Neural cell (in vitro differentiated cells): ENCODE results near the gene RNF113B. TPM values are rescaled to one million over a fixed set of nuclear protein-coding genes. Genes with fewer than 3 reads are reported as not detected.

Source experiments
- H2AFZ ChIP-seq: fragments of 200-600, 300-800 bp; sonication (generic), shearing (Covaris generic); 2 replicates; pipeline ENCODE4 v1.6.0; 2014; ENCODE audit warnings: low read depth, mild to moderate bottlenecking, antibody characterized with exemption, low read length, moderate library complexity
- H3F3A ChIP-seq: fragments of 200-600 bp; shearing (Covaris generic); 2 replicates; pipeline ENCODE4 v1.6.1; 2016; ENCODE audit warnings: mild to moderate bottlenecking, moderate library complexity, mixed read lengths, antibody characterized with exemption, low read length; ENCODE audit not compliant: insufficient read depth, poor library complexity, severe bottlenecking
- H3K27ac ChIP-seq: fragments of 200-600, 300-800 bp; sonication (generic), shearing (Covaris generic); 2 replicates; pipeline ENCODE4 v1.5.1; 2014; ENCODE audit warnings: mild to moderate bottlenecking, low read length, moderate library complexity
- H3K27me3 ChIP-seq: fragments of 300-800, 200-600 bp; sonication (generic), shearing (Covaris generic); 2 replicates; pipeline ENCODE4 v1.6.0; 2014; ENCODE audit warnings: mild to moderate bottlenecking, low read depth, low read length, moderate library complexity; ENCODE audit not compliant: insufficient read depth
- H3K36me3 ChIP-seq: fragments of 300-800, 200-600 bp; sonication (generic), shearing (Covaris generic); 2 replicates; pipeline ENCODE4 v1.5.1; 2014; ENCODE audit warnings: mild to moderate bottlenecking, antibody characterized with exemption, low read length, moderate library complexity; ENCODE audit not compliant: insufficient read depth
- H3K4me2 ChIP-seq: fragments of 300-800, 200-600 bp; sonication (generic), shearing (Covaris generic); 2 replicates; pipeline ENCODE4 v1.6.0; 2014; ENCODE audit warnings: mild to moderate bottlenecking, low read length
- H3K4me3 ChIP-seq: fragments of 300-800, 200-600 bp; sonication (generic), shearing (Covaris generic); 2 replicates; pipeline ENCODE4 v1.5.1; 2014; ENCODE audit warnings: mild to moderate bottlenecking, low read length, moderate library complexity
- H3K79me2 ChIP-seq: fragments of 200-600 bp; shearing (Covaris generic); replicated peaks from 2 replicates; pipeline ENCODE4 v1.6.0; 2014; ENCODE audit warnings: mild to moderate bottlenecking, low read length, moderate library complexity; ENCODE audit not compliant: insufficient read depth
- H3K9ac ChIP-seq: fragments of 300-800, 200-600 bp; sonication (generic), shearing (Covaris generic); 2 replicates; pipeline ENCODE4 v1.6.1; 2016; ENCODE audit warnings: mild to moderate bottlenecking, low read length, mixed read lengths
- H3K9me2 ChIP-seq: fragments of 200-600 bp; shearing (Covaris generic); 2 replicates; pipeline ENCODE4 v1.6.1; 2016; ENCODE audit warnings: mild to moderate bottlenecking, low read length, mixed read lengths; ENCODE audit not compliant: insufficient read depth
- H3K9me3 ChIP-seq: fragments of 200-600, 300-800 bp; sonication (generic), shearing (Covaris generic); 2 replicates; pipeline ENCODE4 v1.6.1; 2016; ENCODE audit warnings: mild to moderate bottlenecking, mixed run types, low read length, moderate library complexity, mixed read lengths
- H4K20me1 ChIP-seq: fragments of 200-600 bp; shearing (Covaris generic); 2 replicates; pipeline ENCODE4 v1.6.1; 2016; ENCODE audit warnings: mild to moderate bottlenecking, mixed run types; ENCODE audit not compliant: insufficient read depth
- EP300 ChIP-seq: fragments of 450-650 bp; conservative IDR thresholded peaks from 2 replicates; pipeline ENCODE4 v1.6.1; 2014; ENCODE audit warnings: antibody characterized with exemption, mild to moderate bottlenecking, moderate library complexity; ENCODE audit not compliant: poor library complexity, severe bottlenecking
- EZH2 ChIP-seq: fragments of 200-600, 300-800 bp; shearing (Covaris generic), sonication (generic); IDR thresholded peaks from 2 replicates; pipeline ENCODE4 v1.6.1; 2014; ENCODE audit warnings: antibody characterized with exemption, low read length, borderline replicate concordance, mild to moderate bottlenecking; ENCODE audit not compliant: insufficient read depth, poor library complexity, severe bottlenecking
- MXI1 ChIP-seq: fragments of 450-650 bp; conservative IDR thresholded peaks from 2 replicates; pipeline ENCODE4 v1.6.1; 2014; ENCODE audit warnings: antibody characterized with exemption, mild to moderate bottlenecking; ENCODE audit not compliant: poor library complexity, severe bottlenecking
- POLR2AphosphoS5 ChIP-seq: IDR thresholded peaks from 2 replicates; pipeline ENCODE4 v1.6.1; 2012
- RAD21 ChIP-seq: fragments of 450-650 bp; conservative IDR thresholded peaks from 2 replicates; pipeline ENCODE4 v1.6.1; 2014; ENCODE audit warnings: antibody characterized with exemption, mild to moderate bottlenecking, moderate library complexity
- REST ChIP-seq: IDR thresholded peaks from 2 replicates; pipeline ENCODE4 v1.6.1; 2012; ENCODE audit warnings: borderline replicate concordance
- SMC3 ChIP-seq: fragments of 450-650 bp; conservative IDR thresholded peaks from 2 replicates; pipeline ENCODE4 v1.6.1; 2014; ENCODE audit warnings: antibody characterized with exemption, mild to moderate bottlenecking, moderate library complexity; ENCODE audit not compliant: poor library complexity
- TAF1 ChIP-seq: IDR thresholded peaks from 2 replicates; pipeline ENCODE4 v1.6.1; 2012; ENCODE audit warnings: low read depth
- polyA plus RNA-seq: library from polyadenylated mRNA; depleted of rRNA; stranded (reverse); fragments of >200 nt; gene quantifications from 2 replicates; pipeline ENCODE4 v1.2.3, GENCODE V29; 2014
- TF ChIP-seq, protein P1 (sequence below): fragments of 450-650 bp; IDR thresholded peaks from 2 replicates; pipeline ENCODE4 v1.5.1; 2014; ENCODE audit warnings: antibody characterized with exemption, mild to moderate bottlenecking, moderate library complexity; ENCODE audit not compliant: poor library complexity, severe bottlenecking

Gene RNF113B
- polyA plus RNA-seq, 1 donor from 2014 or later: not detected

GRCh38 chr13:98223741-98224140 is 46.7 kb upstream of the RNF113B start:
- Histone ChIP-seq H3K27me3 (no peaks in the 10 kb centered on the region), H3K9ac (no peak overlapping the region), H3F3A (no peaks in the 10 kb centered on the region), H3K9me3 (no peaks in the 10 kb centered on the region), H3K9me2 (no peaks in the 10 kb centered on the region), H4K20me1 (no peaks in the 10 kb centered on the region), H2AFZ (no peak overlapping the region), H3K27ac (no peak overlapping the region), H3K79me2 (peaks cover 15% of the 10 kb centered on the region), H3K36me3 (no peaks in the 10 kb centered on the region), H3K4me2 (no peak overlapping the region), H3K4me3 (no peak overlapping the region)
- TF ChIP-seq RAD21 (no peak), MXI1 (no peak), TAF1 (no peak), EP300 (no peak), EZH2 (no peak), POLR2AphosphoS5 (no peak), REST (no peak), SMC3 (no peak)
- TF ChIP-seq, protein P1, sequence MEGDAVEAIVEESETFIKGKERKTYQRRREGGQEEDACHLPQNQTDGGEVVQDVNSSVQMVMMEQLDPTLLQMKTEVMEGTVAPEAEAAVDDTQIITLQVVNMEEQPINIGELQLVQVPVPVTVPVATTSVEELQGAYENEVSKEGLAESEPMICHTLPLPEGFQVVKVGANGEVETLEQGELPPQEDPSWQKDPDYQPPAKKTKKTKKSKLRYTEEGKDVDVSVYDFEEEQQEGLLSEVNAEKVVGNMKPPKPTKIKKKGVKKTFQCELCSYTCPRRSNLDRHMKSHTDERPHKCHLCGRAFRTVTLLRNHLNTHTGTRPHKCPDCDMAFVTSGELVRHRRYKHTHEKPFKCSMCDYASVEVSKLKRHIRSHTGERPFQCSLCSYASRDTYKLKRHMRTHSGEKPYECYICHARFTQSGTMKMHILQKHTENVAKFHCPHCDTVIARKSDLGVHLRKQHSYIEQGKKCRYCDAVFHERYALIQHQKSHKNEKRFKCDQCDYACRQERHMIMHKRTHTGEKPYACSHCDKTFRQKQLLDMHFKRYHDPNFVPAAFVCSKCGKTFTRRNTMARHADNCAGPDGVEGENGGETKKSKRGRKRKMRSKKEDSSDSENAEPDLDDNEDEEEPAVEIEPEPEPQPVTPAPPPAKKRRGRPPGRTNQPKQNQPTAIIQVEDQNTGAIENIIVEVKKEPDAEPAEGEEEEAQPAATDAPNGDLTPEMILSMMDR: no peak

GRCh38 chr13:98222816-98223215 is 45.7 kb upstream of the RNF113B start:
- TF ChIP-seq POLR2AphosphoS5: no peak
- no peak for TF ChIP-seq REST
- TF ChIP-seq SMC3: no peak
- TF ChIP-seq RAD21: no peak
- no peak for TF ChIP-seq MXI1
- TF ChIP-seq, protein P1: no peak
- no peak for TF ChIP-seq EZH2
- TF ChIP-seq TAF1: no peak
- TF ChIP-seq EP300: no peak

More at GRCh38 chr13:98222816-98223215, 45.7 kb upstream of the RNF113B start:
- Histone ChIP-seq H3K4me3 (no peak overlapping the region), H2AFZ (no peak overlapping the region), H3K9ac (no peak overlapping the region), H3K9me2 (no peaks in the 10 kb centered on the region), H3K79me2 (peaks cover 18% of the 10 kb centered on the region), H3K36me3 (no peaks in the 10 kb centered on the region), H3F3A (no peaks in the 10 kb centered on the region), H3K27me3 (no peaks in the 10 kb centered on the region), H3K27ac (no peak overlapping the region), H4K20me1 (no peaks in the 10 kb centered on the region), H3K4me2 (no peak overlapping the region), H3K9me3 (no peaks in the 10 kb centered on the region)
